Naive thymus-derived CD8-positive, alpha-beta T cell (primary cell): ENCODE data around the gene CHMP2A. TPM values are rescaled to one million over a fixed set of nuclear protein-coding genes. Genes with fewer than 3 reads are reported as not detected.
A peak's percentile ranks its signal among the peaks of the same experiment; 100 is the strongest.

ENCODE experiments used
- ATAC-seq, 2 donors: fragments of 150-1000 bp; cut with Tn5 transposase in 1 of 2; sonication (Bioruptor Pico), chemical (Tn5 transposase) in 1 of 2; 1 replicate in 1 of 2; 2 replicates in 1 of 2; pipeline ENCODE4 v1.10.0; 2021; ENCODE audit warnings: mild to moderate bottlenecking in 2 of 2, moderate library complexity in 2 of 2
- POLR2A ChIA-PET: fragments of 350-600 bp; sonication (Branson Sonifier 250); formaldehyde crosslinking; loops from one replicate; lab custom pipeline; 2021; ENCODE audit warnings: antibody characterized with exemption; lab: Charles Lee
- DNase-seq, 10 donors: peaks; one replicate each; pipeline versions ENCODE4 v3.0.0 to v3.0.0-alpha.2; 2020 to 2022
- H3K27ac Mint-ChIP-seq, 10 donors: one replicate each; pipeline ENCODE4 v1.8.0; 2020 to 2022; ENCODE audit warnings: mild to moderate bottlenecking in 10 of 10, mixed read lengths in 10 of 10, moderate library complexity in 4 of 10, inconsistent platforms in 1 of 10
- H3K27me3 Mint-ChIP-seq, 5 donors: one replicate each; pipeline ENCODE4 v1.8.0; 2021 to 2022; ENCODE audit warnings: mixed read lengths in 5 of 5
- H3K36me3 Mint-ChIP-seq, 3 donors: one replicate each; pipeline ENCODE4 v1.8.0; 2020 to 2022; ENCODE audit warnings: mixed read lengths in 3 of 3, mild to moderate bottlenecking in 2 of 3, inconsistent platforms in 1 of 3
- H3K4me1 Mint-ChIP-seq, 4 donors: one replicate each; pipeline ENCODE4 v1.8.0; 2021 to 2022; ENCODE audit warnings: mixed read lengths in 4 of 4
- H3K4me3 Mint-ChIP-seq, 10 donors: one replicate each; pipeline ENCODE4 v1.8.0; 2020 to 2022; ENCODE audit warnings: mild to moderate bottlenecking in 10 of 10, mixed read lengths in 10 of 10, moderate library complexity in 6 of 10, inconsistent platforms in 1 of 10
- H3K9me3 Mint-ChIP-seq, 9 donors: one replicate each; pipeline ENCODE4 v1.8.0; 2020 to 2022; ENCODE audit warnings: mixed read lengths in 9 of 9, mild to moderate bottlenecking in 3 of 9, inconsistent platforms in 1 of 9, moderate library complexity in 1 of 9
- polyA plus RNA-seq, 3 donors: library from polyadenylated mRNA; unstranded; fragments of 300-500 nt; fragmentation: Illumina TruSeq; gene quantifications; one replicate each; pipeline ENCODE4 v1.2.3, GENCODE V29; 2021
- total RNA-seq, 8 experiments: library from RNA in 2 of 8; stranded (reverse) in 2 of 8; gene quantifications; one replicate each; pipeline ENCODE4 v1.2.3 and lab custom pipeline; 2021 to 2026

CHMP2A gene
- total RNA-seq, result 10 to 100 TPM; 59.2 to 60.0 TPM
- polyA plus RNA-seq, result 100 to 1,000 TPM; 135 to 154 (median 144) TPM
- 30.6 to 57.3 (median 34.8) reads per million in 6 experiments for total RNA-seq (lab: John Stamatoyannopoulos, UW)

DNA sequence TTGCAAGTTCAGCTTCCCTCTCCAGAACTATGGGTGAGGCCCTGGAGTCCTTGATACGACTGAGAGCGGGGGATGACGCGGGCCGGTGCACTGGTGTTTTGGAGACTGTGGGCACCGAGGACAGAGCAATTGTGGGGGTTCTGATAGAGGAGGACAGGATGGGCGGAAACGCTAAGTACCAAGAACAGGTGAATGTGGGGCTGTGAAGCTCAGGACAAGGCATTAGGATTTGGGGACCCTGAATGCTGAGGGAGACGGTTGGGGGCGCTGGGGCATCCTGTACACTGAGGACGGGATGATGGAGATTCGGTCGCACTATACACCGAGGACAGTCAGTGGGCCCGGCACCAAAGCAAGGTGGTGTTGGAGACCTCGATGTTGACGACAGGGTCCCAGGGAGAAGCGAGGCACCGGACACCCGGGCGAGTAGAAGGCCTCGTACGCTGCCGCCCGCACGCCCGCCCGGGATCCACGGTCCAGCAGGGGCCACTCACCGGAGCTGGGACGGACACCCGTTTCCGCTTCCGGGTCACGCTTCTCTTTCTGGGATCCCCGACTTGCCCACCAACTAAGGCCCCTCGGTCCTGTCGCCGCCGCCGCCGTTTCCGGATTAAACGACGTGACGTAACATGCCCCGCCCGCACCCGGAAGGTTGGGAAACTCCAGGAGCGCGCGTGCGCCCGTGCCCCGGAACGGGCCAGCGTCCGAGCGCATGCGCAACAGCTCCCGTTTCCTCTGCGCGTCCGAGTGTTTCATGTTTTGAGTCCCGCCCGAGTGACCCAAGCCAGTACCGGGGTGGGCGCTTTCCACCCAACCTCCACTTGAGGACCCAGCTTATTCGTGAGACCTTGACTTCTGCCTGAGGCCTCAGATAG, at the start of gene CHMP2A:
Gene CHMP2A, minus strand, starts transcription at position 612 of the 875 bp plus-strand sequence. CDS start 893 bp downstream, outside the sequence.
- peaks cover 4 to 57% (median 20%) of the 10 kb centered on the region in 3 donors for H3K36me3 Mint-ChIP-seq
- H3K4me3 Mint-ChIP-seq, result peak within 1 kb of the TSS; percentile 86 to 98 (median 96)

DNA sequence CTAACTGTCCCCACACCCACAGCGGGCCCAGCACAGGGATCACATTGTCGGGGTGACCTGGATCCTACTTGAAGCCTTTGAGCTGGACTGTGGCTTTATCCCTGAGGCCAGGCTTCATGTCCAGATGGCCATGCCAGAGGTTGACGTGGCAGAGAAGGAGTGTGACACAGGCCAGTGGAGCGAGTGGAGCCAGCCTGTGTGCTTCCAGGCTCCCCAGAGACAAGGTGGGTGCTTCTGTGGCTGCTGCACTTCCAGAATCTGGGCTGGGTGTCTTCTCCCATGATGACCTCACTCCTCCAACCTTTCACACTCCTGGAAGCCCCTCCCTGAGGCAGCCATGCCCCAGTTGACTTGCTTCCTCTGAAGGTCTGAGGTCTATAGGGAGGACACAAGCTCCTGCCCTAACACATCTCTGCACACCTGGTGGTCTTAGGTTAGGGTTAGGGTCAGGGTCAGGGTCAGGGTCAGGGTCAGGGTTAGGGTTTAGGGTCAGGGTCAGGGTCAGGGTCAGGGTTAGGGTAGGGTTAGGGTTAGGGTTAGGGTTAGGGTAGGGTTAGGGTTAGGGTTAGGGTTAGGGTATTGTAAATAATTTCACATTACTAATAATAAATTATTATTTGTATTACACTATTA, 31.3 kb upstream of the CHMP2A start:
- Mint-ChIP-seq H3K27ac (no peak overlapping the region), H3K4me1 (peaks cover 2 to 8% (median 5%) of the 10 kb centered on the region in 4 donors), H3K36me3 (peaks cover 2 to 18% (median 7%) of the 10 kb centered on the region in 3 donors), H3K27me3 (no peaks in the 10 kb centered on the region), H3K4me3 (no peak overlapping the region), H3K9me3 (no peaks in the 10 kb centered on the region)
- no peak for ATAC-seq
- POLR2A ChIA-PET, result interaction anchor here (3.0 kb wide), 1 partner anchor 67 kb away, joined by 10 read pairs; the partner anchor contains the start of gene ZBTB45
- DNase-seq, result peak in 2 of 10 donors; percentile 14 to 51

More for the DNA sequence above, at the start of gene CHMP2A:
- H3K4me1 Mint-ChIP-seq, result peaks cover 29 to 67% (median 56%) of the 10 kb centered on the region in 4 donors
- H3K9me3 Mint-ChIP-seq, result no peaks in the 10 kb centered on the region
- H3K27me3 Mint-ChIP-seq, result peaks cover 0 to 2% (median 0%) of the 10 kb centered on the region in 5 donors
- ATAC-seq (peak; percentile 41 to 45), DNase-seq (peak; percentile 95 to 99 (median 96))
- POLR2A ChIA-PET, result interaction anchor here (0.6 to 4.0 kb wide), 17 partner anchors 8 to 198 kb away, joined by 3 to 99 read pairs (median 6); partner anchors contain the start of genes MZF1, RPS5, TRIM28 and ZBTB45
- peak within 1 kb of the TSS; percentile 94 to 99 (median 99) for H3K27ac Mint-ChIP-seq

DNA sequence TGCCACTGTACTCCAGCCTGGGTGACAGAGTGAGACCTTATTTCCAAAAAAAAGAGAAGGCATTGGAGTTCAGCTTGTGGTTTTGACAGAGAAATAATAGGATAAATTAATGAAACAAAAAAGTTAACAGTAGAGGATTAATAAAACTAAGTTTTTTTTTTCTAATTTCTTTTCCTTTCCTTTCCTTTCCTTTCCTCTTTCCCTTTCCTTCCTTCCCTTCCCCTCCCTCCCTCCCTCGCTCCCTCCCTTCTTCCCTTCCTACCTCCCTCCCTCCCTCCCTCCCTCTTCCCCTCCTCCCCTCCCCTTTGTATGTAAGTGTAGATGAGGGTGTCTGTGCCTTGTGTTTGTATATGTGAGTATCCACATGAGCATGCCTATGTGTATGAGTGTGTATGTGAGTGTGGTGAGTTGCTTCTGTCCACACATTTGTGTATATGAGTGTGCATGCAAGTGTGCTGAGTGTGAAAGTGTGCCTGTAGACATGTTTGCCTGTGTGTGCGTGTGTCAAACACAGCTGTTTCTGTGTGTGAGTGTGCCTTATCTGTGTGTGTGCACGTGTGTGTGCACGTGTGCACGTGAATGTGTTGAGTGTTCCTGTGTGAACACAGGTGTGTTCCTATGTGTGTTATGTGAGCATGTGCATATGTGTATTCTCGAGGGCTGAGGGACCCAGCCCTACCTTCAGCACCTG, 30.7 kb upstream of the CHMP2A start:
- DNase-seq (no peak), ATAC-seq (no peak)
- Mint-ChIP-seq H3K9me3 (no peaks in the 10 kb centered on the region), H3K4me3 (no peak overlapping the region), H3K4me1 (peaks cover 6 to 13% (median 9%) of the 10 kb centered on the region in 4 donors), H3K36me3 (peaks cover 5 to 20% (median 8%) of the 10 kb centered on the region in 3 donors), H3K27ac (peak overlapping the region in 1 of 10 donors; percentile 5), H3K27me3 (no peaks in the 10 kb centered on the region)
- POLR2A ChIA-PET, result interaction anchor here (3.0 kb wide), 1 partner anchor 66 kb away, joined by 10 read pairs; the partner anchor contains the start of gene ZBTB45

DNA sequence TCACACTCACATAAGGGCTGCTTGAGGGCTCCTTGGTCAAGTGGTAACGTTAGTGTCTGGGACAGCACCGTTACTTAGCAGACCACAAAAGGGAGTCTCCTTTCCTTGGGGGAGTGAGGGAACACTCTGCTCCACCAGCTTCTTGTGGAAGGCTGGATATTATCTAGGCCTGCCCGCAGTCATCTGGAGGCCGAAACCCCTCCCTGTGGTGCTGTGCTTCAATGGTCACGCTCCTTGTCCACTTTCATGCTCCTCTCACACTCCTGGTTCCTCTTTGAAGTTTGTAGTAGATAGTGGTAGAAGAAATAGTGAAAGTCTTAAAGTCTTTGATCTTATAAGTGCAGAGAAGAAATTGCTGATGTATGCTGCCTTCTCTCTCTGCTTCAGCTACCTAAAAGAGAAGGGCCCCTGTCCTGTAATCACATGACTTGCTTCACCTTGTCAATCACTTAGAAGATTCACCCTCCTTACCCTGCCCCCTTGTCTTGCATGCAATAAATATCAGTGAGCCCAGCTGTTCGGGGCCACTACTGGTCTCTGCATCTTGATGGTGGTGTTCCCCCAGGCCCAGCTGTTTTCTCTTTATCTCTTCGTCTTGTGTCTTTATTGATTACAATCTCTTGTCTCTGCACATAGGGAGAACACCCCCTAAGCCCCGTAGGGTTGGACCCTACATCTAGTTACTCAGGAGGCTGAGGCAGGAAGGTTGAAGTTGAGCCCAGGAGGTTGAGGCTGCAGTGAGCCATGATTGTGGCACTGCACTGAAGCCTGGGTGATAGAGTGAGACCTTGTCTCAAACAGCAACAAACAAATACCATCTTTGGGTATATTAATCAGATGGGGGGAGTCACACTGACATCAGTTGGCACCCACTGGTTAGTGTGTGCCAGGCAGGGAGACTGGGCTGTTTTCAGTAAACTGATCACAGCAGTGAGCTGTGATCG, 29.9 kb upstream of the CHMP2A start:
- no peak for DNase-seq
- H3K4me3 Mint-ChIP-seq, result no peak overlapping the region
- H3K27me3 Mint-ChIP-seq, result no peaks in the 10 kb centered on the region
- H3K9me3 Mint-ChIP-seq, result no peaks in the 10 kb centered on the region
- H3K4me1 Mint-ChIP-seq, result peaks cover 6 to 13% (median 9%) of the 10 kb centered on the region in 4 donors
- peak overlapping the region in 1 of 10 donors; percentile 18 for H3K27ac Mint-ChIP-seq
- H3K36me3 Mint-ChIP-seq, result peaks cover 5 to 18% (median 8%) of the 10 kb centered on the region in 3 donors
- no peak for ATAC-seq
- POLR2A ChIA-PET, result interaction anchor here (3.0 kb wide), 1 partner anchor 65 kb away, joined by 10 read pairs; the partner anchor contains the start of gene ZBTB45

- ATAC-seq (no peak), DNase-seq (peak in 1 of 10 donors; percentile 60)
- POLR2A ChIA-PET, result interaction anchor here (3.6 kb wide), 1 partner anchor 63 kb away, joined by 21 read pairs; the partner anchor contains the start of gene ZBTB45
- H3K4me3 Mint-ChIP-seq, result no peak overlapping the region
- H3K4me1 Mint-ChIP-seq, result peaks cover 11 to 19% (median 16%) of the 10 kb centered on the region in 4 donors
- H3K27ac Mint-ChIP-seq, result peak overlapping the region in 2 of 10 donors; percentile 41 to 78
- no peaks in the 10 kb centered on the region for H3K27me3 Mint-ChIP-seq
- no peaks in the 10 kb centered on the region for H3K9me3 Mint-ChIP-seq
- H3K36me3 Mint-ChIP-seq, result peaks cover 5 to 18% (median 8%) of the 10 kb centered on the region in 3 donors
These were observed 28.1 kb upstream of the CHMP2A start for GRCh38 chr19:58582985-58583384.

- DNase-seq (peak; percentile 81 to 94 (median 88)), ATAC-seq (peak; percentile 98)
- Mint-ChIP-seq H3K4me3 (peak overlapping the region in 2 of 10 donors; percentile 8 to 22), H3K27me3 (no peaks in the 10 kb centered on the region), H3K4me1 (peaks cover 15 to 26% (median 22%) of the 10 kb centered on the region in 4 donors), H3K36me3 (peaks cover 5 to 18% (median 8%) of the 10 kb centered on the region in 3 donors), H3K27ac (peak overlapping the region in 9 of 10 donors; percentile 65 to 93 (median 87)), H3K9me3 (no peaks in the 10 kb centered on the region)
- POLR2A ChIA-PET, result interaction anchor here (0.6 to 3.6 kb wide), 6 partner anchors 20 to 400 kb away, joined by 3 to 21 read pairs (median 3); partner anchors contain the start of genes TRIM28 and ZBTB45
These were observed 26.6 kb upstream of the CHMP2A start for GRCh38 chr19:58581227-58582141.

DNA sequence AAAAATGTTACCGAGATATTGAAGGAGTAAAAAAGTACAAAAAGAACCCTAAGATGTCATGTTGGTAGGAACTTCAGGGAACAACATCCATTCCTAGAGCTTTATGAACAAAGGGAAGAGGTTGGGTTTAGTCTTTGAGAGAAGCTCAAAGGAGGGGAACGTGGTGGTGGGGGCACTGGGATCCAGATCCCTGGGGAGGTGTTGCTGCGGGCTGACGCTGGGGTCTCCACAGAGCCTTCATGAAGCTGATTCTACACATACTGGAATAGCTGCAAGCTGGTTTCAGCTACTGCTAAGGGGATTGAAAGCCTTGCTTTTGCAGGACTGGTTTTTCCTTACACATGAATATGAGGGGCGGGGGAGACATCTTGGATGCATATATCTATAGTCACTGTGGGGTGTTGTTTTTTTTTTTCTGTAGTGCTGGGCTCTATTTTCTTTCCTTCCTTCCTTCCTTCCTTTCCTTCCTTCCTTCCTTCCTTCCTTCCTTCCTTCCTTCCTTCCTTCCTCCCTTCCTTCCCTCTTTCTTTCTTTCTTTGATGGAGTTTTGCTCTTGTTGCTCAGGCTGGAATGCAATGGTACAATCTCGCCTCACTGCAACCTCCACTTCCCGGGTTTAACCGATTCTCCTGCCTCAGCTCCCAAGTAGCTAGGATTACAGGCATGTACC, 24.7 kb upstream of the CHMP2A start:
- DNase-seq (no peak), ATAC-seq (no peak)
- POLR2A ChIA-PET, result interaction anchor here (0.7 to 3.6 kb wide), 2 partner anchors 35 to 60 kb away, joined by 3 to 21 read pairs; partner anchors contain the start of gene ZBTB45
- H3K27ac Mint-ChIP-seq, result peak overlapping the region in 5 of 10 donors; percentile 0 to 66 (median 46)
- peak overlapping the region in 1 of 10 donors; percentile 17 for H3K4me3 Mint-ChIP-seq
- H3K9me3 Mint-ChIP-seq, result no peaks in the 10 kb centered on the region
- H3K36me3 Mint-ChIP-seq, result peaks cover 5 to 17% (median 8%) of the 10 kb centered on the region in 3 donors
- peaks cover 17 to 41% (median 30%) of the 10 kb centered on the region in 4 donors for H3K4me1 Mint-ChIP-seq
- no peaks in the 10 kb centered on the region for H3K27me3 Mint-ChIP-seq

- Mint-ChIP-seq H3K27me3 (peaks cover 0 to 2% (median 0%) of the 10 kb centered on the region in 5 donors), H3K9me3 (no peaks in the 10 kb centered on the region), H3K36me3 (peaks cover 5 to 14% (median 6%) of the 10 kb centered on the region in 3 donors), H3K4me3 (peak overlapping the region in 2 of 10 donors; percentile 11 to 48), H3K27ac (peak overlapping the region in 7 of 10 donors; percentile 6 to 100 (median 69)), H3K4me1 (peaks cover 24 to 54% (median 42%) of the 10 kb centered on the region in 4 donors)
- ATAC-seq (no peak), DNase-seq (peak in 2 of 10 donors; percentile 15 to 42)
- POLR2A ChIA-PET, result interaction anchor here (1.3 to 5.6 kb wide), 3 partner anchors 23 to 59 kb away, joined by 3 to 73 read pairs (median 7); partner anchors contain the start of genes CHMP2A, TRIM28 and ZBTB45
These were observed 23.4 kb upstream of the CHMP2A start for GRCh38 chr19:58578012-58578925.
